Measurements from ENCODE around the gene TFR2. TPM values are rescaled to one million over a fixed set of nuclear protein-coding genes. Genes with fewer than 3 reads are reported as not detected.

Gene TFR2
- total RNA-seq, 1 donor from 2014 or later = 1.7 TPM

DNA sequence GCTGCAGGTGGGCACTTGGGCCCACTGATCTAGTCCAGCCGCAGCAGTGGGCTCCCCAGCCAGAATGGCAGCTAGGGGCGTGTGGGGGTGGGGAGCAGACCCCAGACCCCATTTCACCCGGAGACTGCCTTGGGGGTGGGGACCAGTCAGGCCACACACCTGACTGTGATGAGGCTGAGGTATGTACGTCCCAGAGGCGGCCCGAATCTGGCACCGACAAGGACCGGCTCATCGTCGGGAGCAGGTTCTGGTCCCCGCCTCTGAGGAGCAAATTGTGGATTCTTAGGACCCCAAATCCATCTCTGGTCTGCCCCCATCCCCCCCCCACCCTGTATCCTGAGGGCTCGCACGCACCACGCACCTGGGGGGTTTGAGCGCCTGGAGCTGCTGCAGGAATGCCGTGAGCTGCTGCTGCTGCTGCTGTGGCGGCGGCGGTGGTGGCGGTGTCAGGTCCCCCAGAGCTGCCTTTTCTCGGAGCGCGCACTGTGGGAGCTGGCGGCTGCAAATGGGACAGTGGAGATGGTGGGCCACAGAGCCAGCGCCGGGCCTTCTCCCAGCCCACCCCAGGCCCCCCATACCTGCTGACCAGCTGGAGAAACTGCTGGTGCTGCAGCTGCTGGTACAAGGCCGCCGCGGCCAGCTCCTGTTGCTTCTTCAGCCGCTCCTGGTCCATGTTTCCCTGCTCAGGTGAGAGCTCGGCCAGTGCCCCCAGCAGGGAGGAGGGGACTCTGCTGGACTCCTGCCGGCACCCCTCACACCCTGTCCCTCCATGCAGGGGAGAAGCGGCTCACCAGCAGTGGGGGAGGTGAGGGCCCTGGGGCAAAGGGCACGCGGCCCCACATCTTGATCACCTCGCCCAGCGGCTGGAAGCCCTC, 42.5 kb upstream of the TFR2 start:
- no peaks in the 10 kb centered on the region for H3K27me3 Mint-ChIP-seq (ENCODE audit: low read depth)
- no peak for DNase-seq (ENCODE audit: low read depth, low spot score)
- H3K36me3 Mint-ChIP-seq (ENCODE audit: low read depth) = peaks cover 3% of the 10 kb centered on the region
- no peak overlapping the region for H3K27ac Mint-ChIP-seq (ENCODE audit: unreplicated experiment)
- H3K9me3 Mint-ChIP-seq = no peaks in the 10 kb centered on the region
- H3K4me1 Mint-ChIP-seq = peaks cover 5% of the 10 kb centered on the region
- no peak for TF ChIP-seq CTCF (conservative IDR thresholded peaks at IDR 0.05)
- H3K4me3 Mint-ChIP-seq = peak overlapping the region; percentile 72

DNA sequence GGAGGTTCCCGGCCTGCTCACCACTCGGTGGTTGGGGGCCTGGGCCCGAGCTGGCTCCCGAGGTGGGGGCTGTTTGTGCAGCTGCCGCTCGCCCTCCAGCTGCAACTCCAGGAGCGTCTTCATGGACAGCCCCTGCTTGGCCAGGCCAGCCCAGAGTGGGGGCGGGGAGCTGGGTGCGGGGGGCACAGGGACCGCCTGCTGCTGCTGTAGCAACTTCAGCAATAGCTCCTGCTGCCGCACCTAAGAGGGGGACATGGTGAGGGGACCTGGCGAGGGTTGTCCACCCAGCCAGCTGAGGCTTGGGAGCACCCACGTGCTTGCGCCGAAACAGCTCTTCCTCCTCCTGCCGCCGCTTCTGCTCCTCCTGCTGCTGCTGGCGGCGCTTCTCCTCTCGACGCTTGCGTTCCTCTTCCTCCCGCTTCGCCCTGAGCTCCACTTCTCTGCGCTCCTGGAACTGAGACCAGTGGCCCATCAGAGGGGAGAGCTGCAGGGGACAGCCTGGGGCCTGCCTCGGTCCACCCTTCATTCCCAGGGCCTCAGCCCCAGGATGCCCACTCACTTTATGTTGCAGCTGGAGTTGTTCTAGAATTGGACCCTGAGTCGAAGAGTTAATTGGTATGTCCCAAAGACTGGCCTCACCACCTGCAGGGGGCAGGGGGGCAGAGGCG, 41.8 kb upstream of the TFR2 start:
- no peak for DNase-seq (ENCODE audit: low read depth, low spot score)
- Mint-ChIP-seq H3K4me1 (peaks cover 5% of the 10 kb centered on the region), H3K36me3 (ENCODE audit: low read depth) (peaks cover 6% of the 10 kb centered on the region), H3K27me3 (ENCODE audit: low read depth) (no peaks in the 10 kb centered on the region), H3K27ac (ENCODE audit: unreplicated experiment) (no peak overlapping the region), H3K4me3 (peak overlapping the region; percentile 72), H3K9me3 (no peaks in the 10 kb centered on the region)
- no peak for TF ChIP-seq CTCF (conservative IDR thresholded peaks at IDR 0.05)

DNA sequence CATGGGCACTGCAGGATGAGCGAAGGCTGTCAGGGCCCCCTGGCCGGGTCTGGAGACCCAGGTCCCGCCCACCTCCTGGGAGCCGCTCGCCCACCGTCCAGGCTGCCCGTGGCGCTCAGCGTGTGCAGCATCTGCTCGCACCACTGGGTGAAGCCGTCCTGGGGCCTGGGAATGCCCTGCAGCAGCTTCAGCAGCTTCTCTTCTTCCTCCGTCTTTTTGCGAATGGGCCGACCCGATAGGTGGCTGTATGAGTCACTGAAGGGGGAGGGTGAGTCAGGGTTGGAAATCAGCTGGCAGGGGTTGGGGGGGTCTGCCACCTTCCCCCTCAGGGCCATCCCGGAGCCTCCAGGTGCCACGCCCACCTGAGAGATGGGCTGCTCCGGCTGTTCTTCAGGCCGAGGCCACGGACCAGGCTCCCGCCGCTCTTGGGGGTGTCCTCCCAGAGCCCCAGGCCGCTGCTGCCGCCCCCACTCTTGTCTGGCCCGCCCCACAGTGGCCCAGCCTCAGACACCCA, 40.9 kb upstream of the TFR2 start:
- peaks cover 5% of the 10 kb centered on the region for H3K4me1 Mint-ChIP-seq
- H3K27ac Mint-ChIP-seq (ENCODE audit: unreplicated experiment) = no peak overlapping the region
- DNase-seq (ENCODE audit: low read depth, low spot score) = no peak
- no peak for TF ChIP-seq CTCF (conservative IDR thresholded peaks at IDR 0.05)
- no peaks in the 10 kb centered on the region for H3K9me3 Mint-ChIP-seq
- peaks cover 8% of the 10 kb centered on the region for H3K36me3 Mint-ChIP-seq (ENCODE audit: low read depth)
- no peak overlapping the region for H3K4me3 Mint-ChIP-seq
- no peaks in the 10 kb centered on the region for H3K27me3 Mint-ChIP-seq (ENCODE audit: low read depth)

DNA sequence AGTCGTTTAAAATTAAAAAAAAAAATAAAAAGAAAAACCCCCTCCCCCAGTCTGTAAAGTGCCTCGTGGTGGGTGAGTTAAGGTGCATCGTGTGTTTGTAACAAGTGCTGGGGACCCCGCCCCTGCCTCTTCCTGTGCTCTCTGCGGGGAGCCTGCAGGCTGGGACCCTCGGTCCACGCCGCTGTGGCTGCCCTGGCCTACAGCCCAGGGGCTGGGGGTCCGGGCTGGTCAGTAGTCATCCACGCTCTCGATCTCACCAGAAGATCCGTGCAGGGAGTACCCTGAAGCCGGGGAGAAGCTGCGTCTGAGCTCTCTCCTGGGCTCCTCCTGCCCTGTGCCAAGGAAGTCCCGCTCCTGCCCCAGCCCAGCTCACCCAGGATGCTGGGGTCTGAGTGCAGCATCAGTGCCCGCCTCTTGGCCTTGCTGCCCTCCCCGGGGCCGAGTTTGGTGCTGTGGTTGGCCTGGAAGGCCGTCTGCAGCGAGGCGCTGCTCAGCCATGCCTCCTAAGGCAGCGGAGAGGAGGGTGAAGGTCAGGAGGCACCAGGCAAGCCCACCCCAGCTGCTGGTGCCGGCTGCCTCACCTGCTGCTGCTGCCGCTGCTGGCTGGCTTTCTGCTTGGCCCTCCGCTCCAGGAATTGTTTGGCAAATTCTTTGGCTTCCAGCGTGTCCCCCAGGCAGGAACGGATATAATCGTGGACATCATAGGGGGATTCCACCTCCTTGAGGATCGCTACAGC, 40.3 kb upstream of the TFR2 start:
- Mint-ChIP-seq H3K36me3 (ENCODE audit: low read depth) (peaks cover 8% of the 10 kb centered on the region), H3K27ac (ENCODE audit: unreplicated experiment) (no peak overlapping the region), H3K4me1 (peaks cover 5% of the 10 kb centered on the region), H3K27me3 (ENCODE audit: low read depth) (no peaks in the 10 kb centered on the region), H3K9me3 (no peaks in the 10 kb centered on the region), H3K4me3 (peak overlapping the region; percentile 44)
- no peak for TF ChIP-seq CTCF (conservative IDR thresholded peaks at IDR 0.05)
- DNase-seq (ENCODE audit: low read depth, low spot score) = no peak

DNA sequence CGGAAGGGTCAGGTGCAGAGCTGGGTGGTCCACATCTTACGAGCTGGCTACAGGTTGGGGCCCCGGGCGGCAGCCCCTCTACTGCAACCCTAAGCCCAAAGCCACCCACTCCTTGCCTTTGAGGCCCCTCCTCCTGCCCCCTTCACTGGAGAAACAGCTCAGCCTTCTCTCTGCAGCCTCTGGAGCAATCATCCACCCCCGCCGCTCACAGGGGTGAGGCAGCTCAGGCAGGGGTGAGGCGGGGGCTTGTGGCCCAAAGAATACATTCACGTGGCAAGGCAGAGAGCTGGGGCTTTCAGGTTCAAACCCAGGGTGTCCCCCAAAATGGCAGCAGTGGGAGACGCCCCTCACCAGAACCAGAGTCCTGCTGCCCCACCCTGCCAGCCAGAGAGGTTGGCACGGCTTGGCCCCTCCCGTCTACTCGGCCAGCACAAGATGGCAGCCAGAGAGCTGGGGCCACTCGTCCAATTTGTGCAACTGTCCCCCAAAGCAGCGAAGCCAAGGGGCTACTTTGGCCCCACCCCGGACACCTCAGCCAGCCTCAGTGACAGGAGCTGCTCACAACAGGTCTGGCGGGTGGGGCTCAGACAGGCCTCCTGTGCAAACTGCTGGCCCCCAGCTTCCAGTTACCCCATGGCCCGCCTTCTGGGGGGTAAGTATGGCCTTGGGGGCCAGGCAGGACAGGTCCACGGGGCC, 39.4 kb upstream of the TFR2 start:
- H3K9me3 Mint-ChIP-seq = no peaks in the 10 kb centered on the region
- TF ChIP-seq CTCF (conservative IDR thresholded peaks at IDR 0.05) = no peak
- no peaks in the 10 kb centered on the region for H3K27me3 Mint-ChIP-seq (ENCODE audit: low read depth)
- no peak for DNase-seq (ENCODE audit: low read depth, low spot score)
- H3K4me1 Mint-ChIP-seq = peaks cover 9% of the 10 kb centered on the region
- peak overlapping the region; percentile 73 for H3K4me3 Mint-ChIP-seq
- H3K27ac Mint-ChIP-seq (ENCODE audit: unreplicated experiment) = no peak overlapping the region
- peaks cover 8% of the 10 kb centered on the region for H3K36me3 Mint-ChIP-seq (ENCODE audit: low read depth)
